Astrocyte (in vitro differentiated cells and primary cell): ENCODE data around the gene CUL7.

Experiments used
- EZH2 ChIP-seq: IDR thresholded peaks from 2 replicates; pipeline ENCODE4 v1.6.1; 2012; ENCODE audit warnings: mild to moderate bottlenecking, low read length, inconsistent platforms; ENCODE audit not compliant: insufficient read depth
- TF ChIP-seq, protein P1 (sequence below): IDR thresholded peaks from 2 replicates; pipeline ENCODE4 v1.5.1; 2011; ENCODE audit warnings: low read depth, mild to moderate bottlenecking, inconsistent platforms, low read length, moderate library complexity; ENCODE audit not compliant: insufficient read depth

- TF ChIP-seq, protein P1, sequence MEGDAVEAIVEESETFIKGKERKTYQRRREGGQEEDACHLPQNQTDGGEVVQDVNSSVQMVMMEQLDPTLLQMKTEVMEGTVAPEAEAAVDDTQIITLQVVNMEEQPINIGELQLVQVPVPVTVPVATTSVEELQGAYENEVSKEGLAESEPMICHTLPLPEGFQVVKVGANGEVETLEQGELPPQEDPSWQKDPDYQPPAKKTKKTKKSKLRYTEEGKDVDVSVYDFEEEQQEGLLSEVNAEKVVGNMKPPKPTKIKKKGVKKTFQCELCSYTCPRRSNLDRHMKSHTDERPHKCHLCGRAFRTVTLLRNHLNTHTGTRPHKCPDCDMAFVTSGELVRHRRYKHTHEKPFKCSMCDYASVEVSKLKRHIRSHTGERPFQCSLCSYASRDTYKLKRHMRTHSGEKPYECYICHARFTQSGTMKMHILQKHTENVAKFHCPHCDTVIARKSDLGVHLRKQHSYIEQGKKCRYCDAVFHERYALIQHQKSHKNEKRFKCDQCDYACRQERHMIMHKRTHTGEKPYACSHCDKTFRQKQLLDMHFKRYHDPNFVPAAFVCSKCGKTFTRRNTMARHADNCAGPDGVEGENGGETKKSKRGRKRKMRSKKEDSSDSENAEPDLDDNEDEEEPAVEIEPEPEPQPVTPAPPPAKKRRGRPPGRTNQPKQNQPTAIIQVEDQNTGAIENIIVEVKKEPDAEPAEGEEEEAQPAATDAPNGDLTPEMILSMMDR: no peak
- TF ChIP-seq EZH2: no peak
Measured at GRCh38 chr6:43089874-43090558, 36.4 kb upstream of the CUL7 start.
